Peyer's patch (tissue), 4 donors: Measurements from ENCODE around the gene EPHA1. TPM values are rescaled to one million over a fixed set of nuclear protein-coding genes. Genes with fewer than 3 reads are reported as not detected.
"Not testable (repeated sequence)": the region's sequence is repeated elsewhere in the genome, so short reads cannot be mapped to it uniquely, and the experiment has no call there.

ENCODE experiments used
- DNase-seq, 3 donors: peaks; one replicate each; pipeline ENCODE4 v3.0.0-alpha.2; 2017 to 2019
- H3K27ac ChIP-seq, 4 donors: fragments of 200-600 bp; sonication (generic); one replicate each; pipeline ENCODE4 v1.5.1; 2016 to 2019
- H3K27me3 ChIP-seq, 2 donors: fragments of 200-600 bp; sonication (generic); one replicate each; pipeline ENCODE4 v1.5.1; 2019
- H3K36me3 ChIP-seq, 3 donors: fragments of 200-600 bp; sonication (generic); one replicate each; pipeline ENCODE4 v1.5.1; 2016 to 2019
- H3K4me1 ChIP-seq, 4 donors: fragments of 200-600 bp; sonication (generic); one replicate each; pipeline ENCODE4 v1.5.1; 2016 to 2019
- H3K4me3 ChIP-seq, 4 donors: fragments of 200-600 bp; sonication (generic); 1 replicate in 3 of 4; 2 replicates in 1 of 4; pipeline ENCODE4 v1.5.1; 2016 to 2019; ENCODE audit warnings: mild to moderate bottlenecking in 1 of 4
- H3K9me3 ChIP-seq, 4 donors: fragments of 200-600 bp; sonication (generic); one replicate each; pipeline ENCODE4 v1.5.1; 2016 to 2019; ENCODE audit warnings: mild to moderate bottlenecking in 1 of 4
- CTCF ChIP-seq, 6 experiments: fragments of 450-650 bp in 4 of 6; fragments of 200-600 bp in 2 of 6; sonication (generic) in 1 of 6; IDR thresholded peaks; one replicate each; pipeline ENCODE4 v1.5.1; 2017 to 2019; ENCODE audit warnings: antibody characterized with exemption in 6 of 6, mild to moderate bottlenecking in 3 of 6, moderate library complexity in 1 of 6
- POLR2A ChIP-seq, 2 donors: fragments of 450-650 bp; IDR thresholded peaks; one replicate each; pipeline ENCODE4 v1.5.1; 2017; ENCODE audit warnings: antibody characterized with exemption in 2 of 2, mild to moderate bottlenecking in 2 of 2, moderate library complexity in 2 of 2
- total RNA-seq, 4 donors: library from RNA; depleted of rRNA; stranded (reverse); fragments of >200 nt; gene quantifications; one replicate each; pipeline ENCODE4 v1.1.0, GENCODE V29; 2016

EPHA1 gene
- total RNA-seq, 4 donors from 2014 or later, result 52.5 to 81.3 (median 63.9) TPM

GRCh38 chr7:143405173-143406001 lies 3.3 kb downstream of the EPHA1 start:
- no peaks in the 10 kb centered on the region for H3K36me3 ChIP-seq
- no peaks in the 10 kb centered on the region for H3K9me3 ChIP-seq
- H3K27ac ChIP-seq, result no peak overlapping the region
- peaks cover 0 to 37% (median 10%) of the 10 kb centered on the region in 4 donors for H3K4me1 ChIP-seq
- DNase-seq, result peak in 2 of 3 donors; percentile 10 to 57
- H3K27me3 ChIP-seq, result no peaks in the 10 kb centered on the region
- TF ChIP-seq POLR2A (IDR thresholded peaks at IDR 0.05), result no peak
- TF ChIP-seq CTCF (IDR thresholded peaks at IDR 0.05), result no peak
- H3K4me3 ChIP-seq, result no peak overlapping the region

DNA sequence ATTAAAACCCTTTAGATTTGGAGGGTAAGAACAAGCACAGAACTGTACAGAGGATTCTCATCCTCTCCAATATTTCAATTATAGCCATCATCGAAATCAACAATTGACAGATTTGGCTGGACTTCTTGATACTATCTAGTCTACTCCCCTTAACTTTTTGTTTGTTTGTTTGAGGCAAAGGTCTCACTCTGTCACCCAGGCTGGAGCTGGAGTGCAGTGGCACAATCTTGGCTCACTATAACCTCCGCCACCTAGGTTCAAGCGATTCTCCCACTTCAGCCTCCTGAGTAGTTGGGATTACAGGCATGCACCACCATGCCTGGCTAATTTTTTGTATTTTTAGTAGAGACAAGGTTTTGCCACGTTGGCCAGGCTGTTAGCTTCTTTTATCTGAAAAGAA lies 6.4 kb downstream of the EPHA1 start:
- H3K9me3 ChIP-seq, H3K27me3 ChIP-seq, H3K4me3 ChIP-seq, H3K27ac ChIP-seq, DNase-seq: not testable (repeated sequence)
- Histone ChIP-seq H3K36me3 (peaks cover 0 to 26% (median 0%) of the 10 kb centered on the region in 3 donors), H3K4me1 (peaks cover 0 to 19% (median 2%) of the 10 kb centered on the region in 4 donors)

GRCh38 chr7:143401265-143401664 lies 7.4 kb downstream of the EPHA1 start:
- H3K36me3 ChIP-seq, result peaks cover 0 to 30% (median 0%) of the 10 kb centered on the region in 3 donors
- H3K4me3 ChIP-seq, result no peak overlapping the region
- peaks cover 0 to 19% (median 0%) of the 10 kb centered on the region in 4 donors for H3K4me1 ChIP-seq
- H3K27me3 ChIP-seq, result no peaks in the 10 kb centered on the region
- H3K27ac ChIP-seq, result no peak overlapping the region
- no peaks in the 10 kb centered on the region for H3K9me3 ChIP-seq
- TF ChIP-seq CTCF (IDR thresholded peaks at IDR 0.05) (no peak), POLR2A (IDR thresholded peaks at IDR 0.05) (no peak)
- peak in 2 of 3 donors; percentile 35 to 43 for DNase-seq

DNA sequence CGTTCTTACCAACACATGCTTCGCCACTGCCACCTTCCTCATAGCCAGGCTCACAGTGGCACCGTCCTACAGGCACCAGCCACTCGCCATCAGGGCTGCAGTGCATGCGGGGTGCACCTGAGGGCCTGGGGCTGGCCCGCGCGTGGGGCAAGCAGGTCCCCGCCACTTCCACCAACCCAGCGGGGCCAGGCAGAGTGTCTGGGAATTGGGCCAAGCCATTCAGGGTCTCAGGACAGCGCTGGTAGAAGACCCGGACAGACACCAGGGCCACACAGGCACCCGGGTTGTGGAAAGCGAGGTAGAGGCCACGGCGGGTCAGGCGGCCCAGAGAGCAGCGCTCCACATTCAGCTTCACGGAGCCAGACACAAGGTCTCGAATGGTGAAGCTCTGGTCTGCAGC lies 9.0 kb downstream of the EPHA1 start:
- no peak overlapping the region for H3K4me3 ChIP-seq
- H3K9me3 ChIP-seq, result no peaks in the 10 kb centered on the region
- H3K36me3 ChIP-seq, result peaks cover 0 to 30% (median 0%) of the 10 kb centered on the region in 3 donors
- H3K27me3 ChIP-seq, result no peaks in the 10 kb centered on the region
- no peak overlapping the region for H3K27ac ChIP-seq
- peak in 1 of 3 donors; percentile 44 for DNase-seq
- H3K4me1 ChIP-seq, result peaks cover 0 to 24% (median 0%) of the 10 kb centered on the region in 4 donors
- TF ChIP-seq POLR2A (IDR thresholded peaks at IDR 0.05), result no peak
- no peak for TF ChIP-seq CTCF (IDR thresholded peaks at IDR 0.05)

DNA sequence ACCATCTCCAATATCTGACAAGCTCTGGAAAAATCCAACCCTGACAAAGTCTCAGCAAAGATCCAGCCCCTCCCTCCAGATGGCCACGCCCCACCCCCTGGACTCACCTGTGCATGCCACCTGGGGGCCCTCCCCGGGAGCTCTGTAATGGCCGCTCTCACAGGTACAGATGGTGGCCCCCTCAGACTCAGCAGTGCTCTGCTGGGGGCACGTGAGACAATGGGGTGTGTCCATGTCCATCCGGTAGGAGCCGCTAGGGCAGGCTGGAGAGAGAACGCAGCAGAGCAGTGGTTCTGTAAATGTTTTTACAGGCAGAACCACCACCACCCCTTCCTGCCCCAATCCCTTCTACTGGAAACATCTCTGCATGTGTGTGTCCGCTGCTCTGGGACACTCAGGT lies 9.5 kb downstream of the EPHA1 start:
- peak in 1 of 3 donors; percentile 42 for DNase-seq
- H3K36me3 ChIP-seq, result peaks cover 0 to 33% (median 0%) of the 10 kb centered on the region in 3 donors
- no peaks in the 10 kb centered on the region for H3K27me3 ChIP-seq
- H3K9me3 ChIP-seq, result no peaks in the 10 kb centered on the region
- TF ChIP-seq CTCF (IDR thresholded peaks at IDR 0.05), result no peak
- no peak for TF ChIP-seq POLR2A (IDR thresholded peaks at IDR 0.05)
- H3K4me1 ChIP-seq, result peaks cover 0 to 24% (median 0%) of the 10 kb centered on the region in 4 donors
- H3K4me3 ChIP-seq, result no peak overlapping the region
- no peak overlapping the region for H3K27ac ChIP-seq

DNA sequence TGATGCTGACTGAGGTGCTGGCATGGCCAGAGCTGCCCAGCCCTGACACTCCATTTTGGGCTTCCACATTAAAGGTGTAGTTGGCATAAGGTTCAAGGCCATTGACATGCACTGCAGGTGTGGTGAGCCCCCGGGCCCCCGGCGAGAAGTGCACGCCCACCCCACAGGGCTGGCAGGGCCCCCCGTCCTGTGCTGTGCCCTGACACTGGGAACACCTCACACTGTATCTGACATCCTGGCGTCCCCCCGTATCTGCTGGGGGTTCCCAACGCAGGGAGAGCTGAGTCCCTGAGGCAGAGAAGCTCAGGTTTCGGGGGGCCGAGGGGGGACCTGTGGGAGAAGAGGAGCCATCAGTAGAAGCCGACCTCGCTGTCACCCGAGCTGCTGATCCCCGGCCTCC lies 10.0 kb downstream of the EPHA1 start:
- Histone ChIP-seq H3K4me3 (no peak overlapping the region), H3K36me3 (peaks cover 0 to 36% (median 0%) of the 10 kb centered on the region in 3 donors), H3K4me1 (peaks cover 0 to 26% (median 0%) of the 10 kb centered on the region in 4 donors), H3K27ac (no peak overlapping the region), H3K9me3 (no peaks in the 10 kb centered on the region), H3K27me3 (no peaks in the 10 kb centered on the region)
- peak in 2 of 3 donors; percentile 41 to 42 for DNase-seq
- TF ChIP-seq POLR2A (IDR thresholded peaks at IDR 0.05) (no peak), CTCF (IDR thresholded peaks at IDR 0.05) (no peak)
